Adrenal gland (tissue), 12 donors: ENCODE results near the gene MARCHF9. TPM values are rescaled to one million over a fixed set of nuclear protein-coding genes. Genes with fewer than 3 reads are reported as not detected.

Experiments used
- DNase-seq, 7 donors: peaks; one replicate each; pipeline ENCODE4 v3.0.0-alpha.2; 2019 to 2020
- H3K27ac ChIP-seq, 5 donors: fragments of 200-600 bp; sonication (generic) in 4 of 5; 1 replicate in 3 of 5; 2 replicates in 2 of 5; pipeline versions ENCODE4 v1.5.1 to v1.8.0; 2016 to 2020; ENCODE audit warnings: mild to moderate bottlenecking in 1 of 5
- H3K27me3 ChIP-seq: fragments of 200-600 bp; 2 replicates; pipeline ENCODE4 v1.8.0; 2021
- H3K36me3 ChIP-seq, 2 donors: fragments of 200-600 bp; replicated peaks in 1 of 2; 1 replicate in 1 of 2; 2 replicates in 1 of 2; pipeline versions ENCODE4 v1.5.1 to v1.8.0; 2018 to 2022
- H3K4me1 ChIP-seq, 2 donors: fragments of 200-600 bp; replicated peaks in 1 of 2; 1 replicate in 1 of 2; 2 replicates in 1 of 2; pipeline versions ENCODE4 v1.5.1 to v1.8.0; 2018 to 2021
- H3K4me3 ChIP-seq, 4 donors: fragments of 200-600 bp; sonication (generic) in 3 of 4; one replicate each; pipeline ENCODE4 v1.5.1; 2016 to 2018
- H3K9me3 ChIP-seq, 3 donors: fragments of 200-600 bp; sonication (generic) in 1 of 3; replicated peaks in 1 of 3; 1 replicate in 2 of 3; 2 replicates in 1 of 3; pipeline versions ENCODE4 v1.5.1 to v1.8.0; 2016 to 2021
- CTCF ChIP-seq, 6 experiments: fragments of 450-650 bp in 4 of 6; fragments of 200-600 bp in 2 of 6; sonication (generic) in 1 of 6; IDR thresholded peaks; 1 replicate in 5 of 6; 2 replicates in 1 of 6; pipeline versions ENCODE4 v1.5.1 to v1.8.0; 2016 to 2021; ENCODE audit warnings: antibody characterized with exemption in 6 of 6, mild to moderate bottlenecking in 2 of 6, moderate library complexity in 1 of 6
- POLR2A ChIP-seq, 2 donors: fragments of 450-650 bp; IDR thresholded peaks; one replicate each; pipeline ENCODE4 v1.6.1; 2017; ENCODE audit warnings: antibody characterized with exemption in 2 of 2, mild to moderate bottlenecking in 2 of 2, moderate library complexity in 1 of 2
- WGBS, 4 donors: extraction: QIAGEN DNeasy Blood & Tissue Kit in 2 of 4; methylation state at CpG; one replicate each; pipeline versions ENCODE4 v1.1.5 to v1.1.7; 2013 to 2017; 5-methylcytosine and 5-hydroxymethylcytosine counted together
- intact Hi-C, 2 donors: fragments of 100-400 bp; cut with DNase I; formaldehyde crosslinking; loops; one replicate each; pipeline versions ENCODE4 v1.14.1 to v1.15.0; 2022 to 2023
- polyA plus RNA-seq, 3 donors: library from polyadenylated mRNA; stranded (reverse); fragments of 200-250 nt in 2 of 3; fragments of 350-450 nt in 1 of 3; fragmentation: Illumina TruSeq in 1 of 3; extraction: RNeasy Lipid Tissue Mini Kit (QIAGEN cat#74804) in 1 of 3; gene quantifications; one replicate each; pipeline ENCODE4 v1.2.3, GENCODE V29; 2013 to 2014
- total RNA-seq, 9 donors: library from RNA; depleted of rRNA in 4 of 9; stranded (reverse); fragments of >200 nt in 4 of 9; fragments of 120-200 nt in 1 of 9; fragmentation: NEBNext Ultra II Directional in 1 of 9; extraction: Animal tissue kit (Norgen Biotek cat#: 25700) in 1 of 9; gene quantifications; one replicate each; pipeline versions ENCODE4 v1.1.0 to v1.2.4, GENCODE V29; 2013 to 2023
- donor health status: healthy with polysubstance abuse.
- donor health status: Bipolar disorder and iron deficiency.
- donor health status: DM: yes; HTN: yes; CAD: no.
- donor health status: DM: no; HTN: no; CAD: no.
- donor health status: DM: no; HTN: no; CAD: no.
- donor health status: DM: yes; HTN: yes; CAD: no.

The MARCHF9 gene
- total and polyA plus RNA-seq, 12 donors = 6.7 to 45.1 (median 16.6) TPM

GRCh38 chr12:57763881-57764661, 9.2 kb downstream of the MARCHF9 start:
- Histone ChIP-seq H3K36me3 (peaks cover 0 to 2% of the 10 kb centered on the region in 2 donors), H3K27me3 (no peaks in the 10 kb centered on the region), H3K27ac (no peak overlapping the region), H3K9me3 (no peaks in the 10 kb centered on the region), H3K4me3 (no peak overlapping the region), H3K4me1 (peaks cover 24 to 27% of the 10 kb centered on the region in 2 donors)
- no peak for DNase-seq
- intact Hi-C loops = no loop called here
- TF ChIP-seq CTCF (IDR thresholded peaks at IDR 0.05) (no peak), POLR2A (IDR thresholded peaks at IDR 0.05) (no peak)
- 78 to 88% (median 83%) methylated on average over 6 of the region's 6 CpGs for WGBS, 4 donors

- Histone ChIP-seq H3K27ac (peak overlapping the region in 1 of 5 donors; percentile 43), H3K9me3 (no peaks in the 10 kb centered on the region), H3K27me3 (no peaks in the 10 kb centered on the region), H3K4me3 (peak overlapping the region in 1 of 4 donors; percentile 58), H3K4me1 (peaks cover 24 to 27% of the 10 kb centered on the region in 2 donors), H3K36me3 (no peaks in the 10 kb centered on the region)
- DNase-seq = peak in 2 of 7 donors; percentile 34 to 43
- 15 to 34% (median 21%) methylated on average over 7 to 17 of the region's 17 CpGs for WGBS, 4 donors
- intact Hi-C loops = no loop called here
- TF ChIP-seq POLR2A (IDR thresholded peaks at IDR 0.05) = no peak
- TF ChIP-seq CTCF (IDR thresholded peaks at IDR 0.05) = no peak
Measured at GRCh38 chr12:57764662-57765002, 9.7 kb downstream of the MARCHF9 start.

GRCh38 chr12:57765003-57765697, 10.2 kb downstream of the MARCHF9 start:
- peak in 6 of 7 donors; percentile 52 to 64 (median 56) for DNase-seq
- WGBS, 4 donors = 1 to 2% (median 1%) methylated on average over 22 to 60 of the region's 60 CpGs; no CpG with 5 or more reads in 1 of the 4 donors
- no peaks in the 10 kb centered on the region for H3K27me3 ChIP-seq
- H3K4me1 ChIP-seq = peaks cover 24 to 27% of the 10 kb centered on the region in 2 donors
- intact Hi-C loops = no loop called here
- peak overlapping the region in 1 of 5 donors; percentile 43 for H3K27ac ChIP-seq
- H3K36me3 ChIP-seq = no peaks in the 10 kb centered on the region
- H3K9me3 ChIP-seq = no peaks in the 10 kb centered on the region
- peak overlapping the region in 1 of 4 donors; percentile 58 for H3K4me3 ChIP-seq
- TF ChIP-seq POLR2A (IDR thresholded peaks at IDR 0.05) (no peak), CTCF (IDR thresholded peaks at IDR 0.05) (peak in 4 of 6 experiments; percentile 6 to 18 (median 12))

GRCh38 chr12:57765698-57766463, 11.0 kb downstream of the MARCHF9 start:
- Histone ChIP-seq H3K4me3 (peak overlapping the region in 1 of 4 donors; percentile 58), H3K9me3 (no peaks in the 10 kb centered on the region), H3K27ac (no peak overlapping the region), H3K4me1 (peaks cover 24 to 29% of the 10 kb centered on the region in 2 donors), H3K36me3 (no peaks in the 10 kb centered on the region), H3K27me3 (no peaks in the 10 kb centered on the region)
- TF ChIP-seq CTCF (IDR thresholded peaks at IDR 0.05) = no peak
- TF ChIP-seq POLR2A (IDR thresholded peaks at IDR 0.05) = no peak
- intact Hi-C loops = no loop called here
- DNase-seq = no peak
- 3 to 10% (median 3%) methylated on average over 8 to 40 of the region's 40 CpGs for WGBS, 4 donors
